ENCODE data around the gene DEF6.
A peak's percentile ranks its signal among the peaks of the same experiment; 100 is the strongest.
"Not testable (repeated sequence)": the region's sequence is repeated elsewhere in the genome, so short reads cannot be mapped to it uniquely, and the experiment has no call there.

DEF6 gene

DNA sequence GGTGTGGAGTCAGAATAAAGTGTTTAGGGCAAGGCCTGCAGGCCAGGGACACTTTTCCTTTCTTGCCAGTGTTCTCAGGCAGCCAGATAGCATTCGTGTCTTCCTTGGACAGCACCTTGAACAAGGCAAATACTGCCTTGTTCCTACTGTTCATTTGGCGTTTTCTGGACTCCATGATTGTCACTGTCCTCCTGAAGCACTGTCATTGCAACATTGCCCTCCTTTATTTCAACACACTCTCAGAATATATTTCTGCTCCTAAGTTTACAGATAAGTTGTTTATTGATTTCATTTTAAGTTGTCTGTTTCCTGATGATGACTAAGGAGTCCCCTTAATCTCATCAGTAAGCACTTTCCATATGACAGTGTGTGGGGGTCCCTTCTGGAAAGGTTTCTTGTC, 15.1 kb upstream of the DEF6 start:
- no peak for DNase-seq (ENCODE audit: low read depth)

DNA sequence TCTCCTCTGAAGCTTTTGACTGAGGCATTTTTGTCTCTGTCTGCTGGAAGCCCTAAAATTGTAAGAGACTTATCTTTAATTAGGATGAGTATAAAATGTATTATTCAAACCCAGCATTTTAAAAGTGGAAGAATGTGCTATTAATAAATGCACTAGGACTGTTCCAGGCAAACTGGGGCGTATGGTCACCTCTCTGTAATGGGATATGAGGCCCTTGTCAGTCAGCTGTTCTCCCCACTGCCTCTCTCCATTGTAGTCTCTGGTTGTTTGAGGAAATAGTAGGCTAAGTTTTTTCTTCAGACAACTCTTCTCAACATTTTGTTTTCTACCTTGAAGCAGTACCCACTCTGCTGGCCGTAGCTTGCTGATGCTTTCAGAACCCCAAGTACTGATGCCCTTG, 14.3 kb upstream of the DEF6 start:
- DNase-seq (ENCODE audit: low read depth): no peak

- DNase-seq (ENCODE audit: low read depth): no peak
Measured at GRCh38 chr6:35287671-35288396, 9.8 kb upstream of the DEF6 start.

GRCh38 chr6:35288834-35289233, 8.8 kb upstream of the DEF6 start:
- no peak for DNase-seq (ENCODE audit: low read depth)

- no peak for DNase-seq (ENCODE audit: low read depth)
Measured at GRCh38 chr6:35291491-35291890, 6.1 kb upstream of the DEF6 start.

DNA sequence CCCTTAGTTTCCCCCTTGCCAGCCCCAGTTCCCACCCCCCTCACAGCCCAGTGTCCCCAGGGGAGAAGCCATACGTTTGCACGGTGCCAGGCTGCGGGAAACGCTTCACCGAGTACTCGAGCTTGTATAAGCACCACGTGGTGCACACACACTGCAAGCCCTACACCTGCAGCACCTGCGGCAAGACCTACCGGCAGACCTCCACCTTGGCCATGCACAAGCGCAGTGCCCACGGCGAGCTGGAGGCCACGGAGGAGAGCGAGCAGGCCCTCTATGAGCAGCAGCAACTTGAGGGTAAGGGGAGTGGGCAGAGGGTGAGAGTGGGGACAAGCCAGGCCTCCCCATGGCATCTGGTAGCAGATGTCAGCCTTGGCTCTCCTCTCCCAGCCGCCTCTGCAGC, 5.1 kb upstream of the DEF6 start:
- no peak for DNase-seq (ENCODE audit: low read depth)

- DNase-seq (ENCODE audit: low read depth): no peak
Measured at GRCh38 chr6:35293681-35294080, 3.9 kb upstream of the DEF6 start.

DNA sequence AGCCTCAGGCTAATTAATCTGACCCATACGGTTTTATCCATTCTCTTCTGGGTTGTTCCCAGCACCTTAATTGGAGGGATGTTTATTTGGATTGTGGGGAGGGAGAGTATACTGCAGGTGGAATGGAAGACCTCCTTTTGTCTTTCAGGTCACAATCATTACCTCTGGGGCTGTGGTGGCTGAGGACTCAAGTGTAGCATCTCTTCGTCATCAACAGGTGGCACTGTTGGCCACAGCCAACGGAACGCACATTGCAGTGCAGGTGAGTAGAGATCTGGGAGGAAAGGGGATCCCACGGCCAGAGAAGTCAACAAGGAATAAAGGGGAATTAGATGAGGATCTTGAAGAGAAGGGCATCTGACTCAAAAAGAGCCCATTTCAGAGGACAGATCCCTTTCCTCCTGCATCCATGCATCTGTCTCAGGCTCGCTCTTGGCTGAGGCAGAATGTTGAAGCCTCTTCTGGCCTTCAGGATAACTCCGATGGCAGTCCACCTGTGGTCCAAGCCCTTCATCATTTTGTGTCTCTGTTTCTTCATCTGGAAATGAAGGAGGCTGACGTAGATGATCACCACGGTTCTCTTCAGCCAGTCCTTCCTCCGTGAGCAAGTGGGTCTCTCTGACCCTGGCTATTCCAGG, 3.2 kb upstream of the DEF6 start:
- peak; percentile 32 for DNase-seq (ENCODE audit: low read depth)

DNA sequence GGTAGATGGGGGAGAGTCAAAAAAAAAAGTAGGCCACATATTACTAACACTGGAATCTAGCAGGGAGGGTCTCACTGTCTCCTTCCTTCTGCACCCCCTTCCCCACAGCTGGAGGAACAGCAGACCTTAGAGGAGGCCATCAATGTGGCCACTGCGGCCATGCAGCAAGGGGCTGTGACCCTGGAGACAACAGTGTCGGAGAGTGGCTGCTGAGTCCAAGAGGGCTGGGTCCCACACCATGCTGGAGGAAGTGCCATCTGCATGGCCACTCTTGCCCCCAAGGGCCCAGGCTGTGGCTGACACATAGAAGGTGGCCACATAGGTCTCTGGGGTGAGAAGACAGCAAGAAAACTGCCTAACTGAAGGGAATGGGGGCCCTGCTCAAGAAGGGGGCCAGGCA, 2.6 kb upstream of the DEF6 start:
- DNase-seq (ENCODE audit: low read depth): no peak

GRCh38 chr6:35295521-35296315, 1.9 kb upstream of the DEF6 start:
- no peak for DNase-seq (ENCODE audit: low read depth)

- no peak for DNase-seq (ENCODE audit: low read depth)
Measured at GRCh38 chr6:35296931-35297600, 552 bp upstream of the DEF6 start.

- no peak for DNase-seq (ENCODE audit: low read depth)
Measured at GRCh38 chr6:35298625-35299140, 1.1 kb downstream of the DEF6 start.

GRCh38 chr6:35299674-35300073, 2.1 kb downstream of the DEF6 start:
- DNase-seq (ENCODE audit: low read depth): no peak

- DNase-seq (ENCODE audit: low read depth): no peak
Measured at GRCh38 chr6:35300848-35301247, 3.2 kb downstream of the DEF6 start.

GRCh38 chr6:35302604-35303241, 5.1 kb downstream of the DEF6 start:
- peak; percentile 86 for DNase-seq (ENCODE audit: low read depth)

DNA sequence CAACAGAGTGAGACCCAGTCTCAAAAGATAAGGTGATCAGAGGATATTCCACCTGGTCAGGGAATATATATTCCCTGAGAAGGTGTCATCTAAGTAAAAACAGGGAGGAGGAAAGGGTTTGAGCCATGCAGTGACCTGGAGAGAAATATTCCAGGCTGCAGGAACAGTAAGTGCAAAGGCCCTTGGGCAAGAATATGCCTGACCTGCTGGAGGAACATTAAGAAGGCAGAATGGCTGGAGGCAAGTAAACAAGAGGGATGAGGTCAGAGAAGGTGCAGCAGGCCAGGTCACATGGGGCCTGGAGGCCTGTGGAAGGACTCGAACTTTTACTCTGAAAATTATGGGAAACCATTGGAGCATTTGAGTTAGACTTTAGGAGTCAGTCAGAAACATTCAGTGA, 6.7 kb downstream of the DEF6 start:
- no peak for DNase-seq (ENCODE audit: low read depth)

GRCh38 chr6:35305117-35305516, 7.5 kb downstream of the DEF6 start:
- DNase-seq (ENCODE audit: low read depth): no peak

GRCh38 chr6:35307138-35307537, 9.5 kb downstream of the DEF6 start:
- not testable (repeated sequence) for DNase-seq (ENCODE audit: low read depth)

DNA sequence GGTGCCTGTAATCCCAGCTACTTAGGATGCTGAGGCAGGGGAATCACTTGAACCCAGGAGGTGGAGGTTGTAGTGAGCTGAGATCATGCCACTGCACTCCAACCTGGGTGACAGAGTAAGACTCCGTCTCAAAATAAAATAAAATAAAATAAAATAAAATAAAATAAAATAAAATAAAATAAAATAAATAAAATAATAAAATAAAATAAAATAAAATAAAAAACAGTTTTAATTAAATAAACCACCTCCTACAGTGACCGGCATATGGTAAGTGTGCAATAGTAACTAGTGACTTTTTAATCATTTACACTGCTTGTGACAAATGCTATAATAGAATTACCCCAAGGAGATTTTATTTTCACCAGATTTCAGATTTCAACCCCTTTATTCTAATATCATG, 10.9 kb downstream of the DEF6 start:
- not testable (repeated sequence) for DNase-seq (ENCODE audit: low read depth)

GRCh38 chr6:35309611-35310264, 12.1 kb downstream of the DEF6 start:
- no peak for DNase-seq (ENCODE audit: low read depth)

GRCh38 chr6:35310265-35310831, 12.7 kb downstream of the DEF6 start:
- DNase-seq (ENCODE audit: low read depth): no peak

Data from stimulated activated CD4-positive, alpha-beta T cell treated with anti-CD3 and anti-CD28 coated beads, Interleukin-2, amount 100 ng/mL, for 4 hours (primary cell).